Measurements from ENCODE around the gene S100A16.
"Not testable (repeated sequence)": the region's sequence is repeated elsewhere in the genome, so short reads cannot be mapped to it uniquely, and the experiment has no call there.

Gene S100A16

DNA sequence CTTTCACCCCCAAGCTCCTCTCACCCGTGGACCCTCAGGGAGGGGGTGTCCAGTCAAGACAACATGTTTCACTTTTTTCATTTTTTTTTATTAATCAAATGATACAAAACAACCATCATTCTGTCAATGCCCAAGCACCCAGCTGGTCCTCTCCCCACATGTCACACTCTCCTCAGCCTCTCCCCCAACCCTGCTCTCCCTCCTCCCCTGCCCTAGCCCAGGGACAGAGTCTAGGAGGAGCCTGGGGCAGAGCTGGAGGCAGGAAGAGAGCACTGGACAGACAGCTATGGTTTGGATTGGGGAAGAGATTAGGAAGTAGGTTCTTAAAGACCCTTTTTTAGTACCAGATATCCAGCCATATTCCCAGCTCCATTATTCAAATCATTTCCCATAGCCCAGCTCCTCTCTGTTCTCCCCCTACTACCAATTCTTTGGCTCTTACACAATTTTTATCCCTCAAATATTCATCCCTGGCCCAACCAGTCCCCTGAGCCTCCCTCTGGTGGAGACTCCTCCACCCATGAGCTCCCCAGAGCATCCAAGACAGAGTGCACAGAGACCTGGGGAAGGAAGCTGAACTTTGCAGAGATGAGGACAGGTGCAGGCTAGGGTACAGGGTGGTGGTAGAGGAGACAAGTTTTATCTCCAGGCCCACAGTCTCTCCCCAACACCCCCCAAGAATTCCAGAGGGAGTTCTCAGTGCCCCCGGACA is 1.4 kb upstream of the S100A16 start:
- DNase-seq, result no peak

DNA sequence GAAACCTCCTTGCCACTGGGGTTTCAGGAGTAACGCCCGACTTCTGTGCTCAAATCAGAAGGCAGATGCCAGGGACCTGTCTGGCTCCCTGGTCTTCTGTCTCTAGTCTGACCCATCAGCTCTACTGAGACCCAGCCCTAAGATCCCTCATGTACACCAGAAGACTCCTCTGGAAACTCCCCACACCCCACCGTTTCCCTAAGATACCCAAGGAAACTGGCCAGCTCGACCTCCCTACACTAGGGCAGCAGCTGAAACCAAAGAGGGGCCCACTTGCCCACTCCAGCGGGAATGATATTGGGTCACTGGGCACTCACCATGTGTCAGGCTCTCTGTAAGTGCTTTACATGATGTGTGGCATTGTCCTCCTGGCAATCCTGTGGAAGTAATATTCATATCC is 469 bp upstream of the S100A16 start:
- DNase-seq, result no peak

DNA sequence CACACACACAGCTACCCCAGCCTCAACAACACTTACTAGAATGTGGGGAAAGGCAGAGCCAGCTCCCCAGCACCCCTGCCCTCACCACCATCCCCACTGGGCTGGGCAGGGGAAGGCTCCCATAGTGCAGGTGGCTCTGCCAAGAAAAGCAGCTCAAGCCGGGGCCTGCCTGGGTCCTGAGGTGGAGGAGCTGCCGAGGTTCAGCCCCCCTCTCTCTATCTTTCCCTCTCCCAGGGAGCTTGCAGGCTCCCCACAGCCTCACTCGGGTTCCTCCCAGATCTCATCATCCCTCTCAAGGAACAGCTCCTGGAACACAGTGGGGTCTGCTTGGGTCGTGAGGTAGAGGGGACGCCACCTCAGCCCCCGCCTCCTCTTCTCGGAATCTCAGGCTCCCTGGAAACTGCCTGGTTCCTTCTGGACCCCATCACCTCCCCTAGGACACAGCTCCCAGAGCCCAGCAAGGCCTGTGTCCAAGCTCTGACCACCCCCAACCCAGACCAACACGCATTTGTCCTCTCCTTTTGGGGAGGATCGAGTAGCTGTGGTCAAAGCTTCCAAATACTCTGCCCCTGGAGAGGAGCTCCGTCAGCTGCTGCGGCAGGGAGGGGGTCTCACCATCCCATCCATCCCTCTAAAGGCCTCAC is 704 bp downstream of the S100A16 start:
- no peak for DNase-seq

DNA sequence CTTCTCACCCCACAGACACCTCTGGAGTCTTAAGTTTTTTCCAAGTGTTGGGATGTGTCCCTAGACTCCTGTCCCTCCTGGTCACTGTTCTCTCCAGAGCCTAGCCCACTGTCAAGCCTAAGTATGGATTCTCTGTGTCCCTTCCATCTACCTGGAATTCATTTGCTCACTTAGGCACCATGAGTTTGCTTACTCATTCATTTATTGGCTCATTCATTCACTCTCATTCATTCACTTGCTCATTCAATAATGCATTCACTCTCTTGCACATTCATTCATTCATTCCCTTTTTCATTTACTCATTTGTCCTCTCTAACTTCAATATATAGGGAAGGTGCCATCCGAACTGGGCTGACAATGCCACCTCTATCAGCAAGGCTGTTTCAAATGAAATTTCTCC is 1.6 kb downstream of the S100A16 start:
- no peak for DNase-seq

DNA sequence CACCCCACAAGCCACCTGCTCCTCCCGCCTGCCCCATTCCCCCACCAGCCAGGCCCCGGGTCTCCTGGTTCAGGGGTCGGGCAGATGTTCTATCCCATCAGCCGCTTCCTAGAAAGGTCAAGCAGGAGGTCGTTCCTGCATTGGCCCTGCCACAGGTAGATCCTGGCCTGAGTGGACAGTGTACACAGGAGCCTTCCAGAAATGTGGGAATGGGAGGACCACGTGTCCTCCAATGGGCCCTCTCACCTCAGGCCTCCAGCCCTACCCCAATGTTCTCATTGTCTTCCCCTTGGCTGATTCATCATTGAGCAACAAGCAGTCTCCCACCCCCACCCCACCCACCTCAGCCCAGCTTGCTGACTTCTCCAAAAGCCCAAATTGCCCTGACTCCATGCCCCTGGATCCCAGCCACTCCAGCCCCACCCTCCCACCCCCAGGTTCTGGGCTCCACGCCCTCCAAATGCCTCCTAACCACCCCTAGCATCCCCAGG is 2.1 kb downstream of the S100A16 start:
- no peak for DNase-seq

DNA sequence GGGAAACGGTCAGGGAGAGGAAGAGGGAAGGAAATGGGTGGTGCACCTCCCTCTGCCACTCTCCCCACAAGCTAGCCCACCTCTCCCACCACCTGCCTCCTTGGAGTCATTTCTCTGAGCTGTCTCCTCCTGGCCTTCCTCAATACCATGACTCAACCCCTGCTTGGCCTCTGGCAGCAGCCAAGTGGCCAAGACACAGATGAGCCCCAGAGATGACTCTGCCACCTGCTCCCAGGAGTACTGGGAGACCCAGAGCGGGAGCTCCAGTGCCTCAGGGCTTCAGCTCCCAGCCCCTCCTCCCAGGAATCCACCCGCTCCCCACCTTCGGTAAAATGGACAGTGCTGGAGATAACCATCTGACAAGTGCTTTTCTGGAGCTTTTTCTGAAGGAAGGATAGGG is 2.6 kb downstream of the S100A16 start:
- DNase-seq, result no peak

DNA sequence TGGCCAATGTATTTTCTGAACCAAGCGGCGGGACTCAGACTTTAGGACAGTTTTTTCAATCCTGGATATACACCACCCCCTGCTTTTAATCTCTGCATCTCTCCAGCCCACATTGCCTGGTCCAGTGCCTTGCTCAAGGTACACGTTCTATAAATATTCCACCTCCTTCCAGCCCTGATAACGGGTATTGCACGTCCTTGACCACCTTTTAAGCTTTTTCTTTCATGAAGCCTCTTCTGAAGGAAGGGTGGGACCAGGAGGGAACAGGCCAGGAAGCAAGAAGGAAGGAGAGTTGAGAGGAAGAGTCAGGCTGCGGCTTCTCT is 3.4 kb downstream of the S100A16 start:
- no peak for DNase-seq

DNA sequence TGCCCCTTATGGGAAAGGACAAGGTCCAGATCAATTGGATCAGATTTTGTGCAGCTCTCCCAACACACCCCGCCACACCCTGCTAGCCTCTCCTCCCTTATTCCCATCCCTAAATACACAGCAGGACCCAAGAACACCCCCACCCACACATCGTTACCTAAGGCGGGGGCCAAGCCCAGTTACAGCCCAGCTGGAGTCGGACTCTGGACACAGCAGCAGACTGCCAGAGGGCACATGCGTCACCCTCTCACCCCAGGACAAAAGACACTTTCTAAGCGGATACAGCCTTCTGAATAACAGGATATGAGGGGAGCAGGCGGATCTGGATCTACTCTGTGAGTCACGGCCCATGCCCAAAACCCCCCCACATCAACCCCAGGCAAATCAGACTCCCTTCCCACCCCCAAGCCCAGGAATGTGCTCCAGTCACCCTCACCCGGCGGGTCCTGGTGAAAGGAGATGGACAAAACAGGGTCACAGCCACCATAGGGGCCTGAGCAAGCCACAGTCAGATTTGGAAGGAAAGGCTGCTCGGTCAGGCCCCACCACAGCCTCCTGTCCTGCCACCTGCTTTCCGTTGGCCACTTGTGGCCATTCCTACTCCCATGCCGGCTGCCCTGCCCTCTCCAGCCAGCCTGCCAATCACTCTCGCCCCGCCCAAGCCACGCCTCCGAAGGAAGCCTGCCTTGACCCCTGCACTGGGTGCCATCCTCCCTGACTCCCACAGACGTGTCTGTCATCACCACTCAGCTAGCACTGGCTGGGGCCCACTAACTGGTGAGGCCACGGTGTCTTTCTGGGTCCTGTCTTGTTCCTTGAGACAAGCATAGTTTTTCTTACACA is 4.0 kb downstream of the S100A16 start:
- DNase-seq, result no peak

DNA sequence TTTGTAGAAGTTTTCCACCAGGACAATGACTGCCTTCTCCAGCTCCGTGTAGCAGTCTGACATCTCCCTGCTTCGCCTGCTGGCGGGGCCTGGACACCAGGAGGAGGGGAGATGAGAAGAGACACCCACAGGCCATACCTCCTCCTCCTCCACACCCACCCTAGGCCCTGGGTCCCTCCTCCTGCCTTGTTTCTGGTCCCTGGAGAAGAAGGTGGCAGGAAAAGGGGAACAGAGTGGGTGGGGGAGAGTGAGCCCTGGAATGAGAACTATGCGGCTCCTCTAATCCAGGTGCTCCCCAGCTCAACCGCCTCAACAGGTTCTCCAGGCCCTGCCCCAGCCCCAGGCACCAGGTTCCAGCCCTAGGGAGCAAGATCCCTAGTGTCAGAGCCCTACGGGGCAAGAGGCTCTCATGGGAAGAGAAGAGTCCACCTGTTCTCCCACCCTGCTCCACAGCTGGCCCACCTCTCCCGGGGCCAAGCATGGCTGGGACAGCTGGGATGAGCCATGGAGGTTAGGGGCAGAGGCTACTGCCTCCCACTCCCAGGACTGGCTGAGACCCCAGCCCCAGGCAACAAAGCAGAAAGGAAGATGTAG is 4.8 kb downstream of the S100A16 start:
- no peak for DNase-seq

DNA sequence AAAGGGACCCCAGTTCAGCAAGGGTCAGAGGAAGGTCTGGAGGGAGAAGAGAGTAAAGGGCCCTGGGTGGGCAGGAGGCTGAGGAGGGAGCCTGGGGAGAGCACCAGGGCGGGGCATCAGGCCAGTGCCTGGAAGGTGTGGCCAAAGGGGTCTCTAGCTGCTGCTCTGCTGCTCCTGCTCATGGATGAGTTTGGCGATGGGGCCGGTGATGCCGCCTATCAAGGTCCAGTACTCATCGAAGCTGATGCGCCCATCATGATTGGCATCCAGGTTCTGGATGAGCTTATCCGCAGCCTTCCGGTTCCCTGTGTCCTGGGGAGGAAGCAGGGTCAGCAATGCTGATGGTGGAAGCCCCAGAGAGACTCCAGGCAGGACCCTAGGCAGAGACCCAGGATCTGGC is 5.6 kb downstream of the S100A16 start:
- DNase-seq, result no peak

DNA sequence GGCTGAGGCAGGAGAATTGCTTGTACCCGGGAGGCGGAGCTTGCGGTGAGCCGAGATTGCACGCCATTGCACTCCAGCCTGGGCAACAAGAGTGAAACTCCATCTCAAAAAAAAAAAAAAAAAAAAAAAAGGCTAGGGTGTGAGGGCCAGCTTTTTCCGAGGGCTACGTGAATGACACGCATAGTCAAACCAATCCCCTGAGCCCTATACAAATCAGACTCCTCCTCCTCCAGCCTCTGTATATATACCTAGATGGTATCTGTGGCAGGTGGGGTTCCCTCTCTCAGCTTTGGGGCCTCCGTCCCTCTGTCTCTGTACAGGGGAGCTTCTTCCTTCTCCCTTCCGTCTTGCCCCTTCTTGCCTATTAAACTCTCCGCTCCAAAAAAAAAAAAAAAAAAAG is 6.7 kb downstream of the S100A16 start:
- DNase-seq, result no peak

DNA sequence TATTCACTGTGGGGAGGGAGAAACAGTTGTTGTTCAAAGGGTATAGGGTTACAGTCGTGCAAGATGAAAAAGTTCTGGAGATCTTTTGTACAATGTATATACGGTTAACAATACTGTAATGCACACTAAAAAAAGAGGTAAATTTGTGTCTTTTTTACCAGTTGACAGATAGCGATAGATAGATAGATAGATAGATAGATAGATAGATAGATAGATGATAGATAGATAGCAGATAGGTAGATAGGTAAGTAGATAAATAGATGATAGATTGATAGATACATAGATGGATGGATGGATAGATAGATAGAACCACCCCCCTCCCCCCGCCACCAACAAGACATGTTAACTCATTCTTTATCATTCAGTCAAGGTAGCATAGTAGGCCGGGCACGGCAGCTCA is 10.2 kb downstream of the S100A16 start:
- DNase-seq, result no peak

DNA sequence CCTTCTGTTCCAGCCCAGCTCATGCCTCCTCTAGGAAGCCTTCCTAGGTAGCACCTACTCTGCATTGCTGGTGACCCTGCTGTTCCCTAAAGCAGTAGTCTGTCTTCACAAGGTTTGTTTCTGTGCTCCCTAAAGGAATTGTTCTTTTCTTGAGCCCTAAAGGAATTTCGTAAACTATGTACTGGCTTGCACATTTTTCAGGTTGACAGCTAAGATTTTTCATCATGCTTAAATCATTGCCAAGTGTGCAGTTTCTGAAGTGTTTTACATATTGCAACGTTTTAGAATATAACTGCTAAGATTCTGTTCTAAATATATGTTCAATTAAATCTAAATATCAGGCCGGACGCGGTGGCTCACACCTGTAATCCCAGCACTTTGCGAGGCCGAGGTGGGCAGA is 13.1 kb downstream of the S100A16 start:
- no peak for DNase-seq

DNA sequence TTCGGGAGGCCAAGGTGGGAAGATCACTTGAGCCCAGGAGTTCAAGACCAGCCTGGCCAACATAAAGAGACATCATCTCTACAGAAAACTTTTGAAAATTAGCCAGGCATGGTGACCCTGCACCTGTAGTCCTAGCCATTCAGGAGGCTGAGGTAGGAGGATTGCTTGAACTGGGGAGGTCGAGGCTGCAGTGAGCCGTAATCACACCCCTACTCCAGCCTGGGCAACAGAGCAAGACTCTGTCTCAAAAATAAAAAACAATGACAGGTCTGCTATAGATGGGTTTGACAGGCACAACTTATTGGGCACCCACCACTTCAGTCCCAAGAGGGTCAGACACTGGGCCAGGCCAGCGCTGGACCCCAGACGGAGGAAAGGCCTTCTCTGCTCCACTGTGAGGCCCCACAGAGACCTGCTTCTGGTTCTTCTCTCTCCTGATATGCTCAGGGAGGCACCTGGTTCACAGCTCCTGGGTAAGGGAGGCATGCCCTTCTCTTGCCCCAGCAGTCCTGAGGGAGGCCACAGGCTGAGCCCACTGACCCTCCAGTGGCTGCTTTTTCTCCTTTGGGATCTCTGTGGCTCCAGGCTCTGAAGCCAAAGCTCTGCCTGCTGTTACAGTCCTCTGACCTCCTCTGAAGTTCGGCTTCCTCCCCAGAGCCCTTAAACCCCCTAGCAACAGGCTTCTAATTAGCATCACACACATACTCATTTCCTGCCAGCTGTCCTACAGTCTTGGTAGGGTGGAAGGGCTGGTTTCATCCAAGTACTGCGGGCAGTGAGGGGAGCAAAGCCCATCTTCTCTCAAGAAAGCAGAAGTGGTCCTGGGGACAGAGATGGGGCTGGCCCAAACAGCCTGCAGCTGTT is 14.4 kb downstream of the S100A16 start:
- DNase-seq, result no peak

DNA sequence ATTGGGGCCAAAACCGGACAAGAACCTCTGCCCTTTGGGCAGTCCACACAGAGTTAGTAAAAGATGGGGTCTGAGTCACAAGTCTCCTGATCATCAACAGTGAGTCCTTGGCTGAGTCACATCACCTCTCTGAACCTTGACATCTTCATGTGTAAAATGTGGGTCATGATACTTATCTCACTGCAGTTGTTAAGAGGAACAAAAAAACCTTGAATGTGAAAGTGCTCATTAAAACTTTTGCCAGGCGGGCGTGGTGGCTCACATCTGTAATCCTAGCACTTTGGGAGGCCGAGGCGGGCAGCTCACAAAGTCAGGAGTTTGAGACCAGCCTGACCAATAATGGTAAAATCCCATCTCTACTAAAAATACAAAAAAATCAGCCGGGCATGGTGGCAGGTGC is 15.7 kb downstream of the S100A16 start:
- DNase-seq, result no peak

DNA sequence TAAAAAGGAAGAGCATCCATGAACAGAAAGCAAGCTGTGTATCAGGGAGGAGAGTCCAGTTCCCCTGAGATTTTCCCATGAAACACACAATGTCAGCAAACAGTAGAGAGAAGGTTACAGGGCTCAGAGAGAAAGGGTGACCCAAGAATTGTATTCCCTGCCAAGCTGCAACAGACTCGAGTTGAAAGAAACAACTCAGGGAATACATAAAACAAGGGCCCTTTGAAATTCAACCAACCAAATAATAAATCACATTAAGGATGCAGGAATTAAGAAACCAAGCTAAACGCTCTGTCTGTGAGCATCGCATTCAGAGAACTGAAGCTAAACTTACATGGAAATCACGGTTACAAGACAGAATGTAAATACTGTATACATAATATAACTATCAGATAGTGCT is 20.2 kb downstream of the S100A16 start:
- DNase-seq, result no peak

DNA sequence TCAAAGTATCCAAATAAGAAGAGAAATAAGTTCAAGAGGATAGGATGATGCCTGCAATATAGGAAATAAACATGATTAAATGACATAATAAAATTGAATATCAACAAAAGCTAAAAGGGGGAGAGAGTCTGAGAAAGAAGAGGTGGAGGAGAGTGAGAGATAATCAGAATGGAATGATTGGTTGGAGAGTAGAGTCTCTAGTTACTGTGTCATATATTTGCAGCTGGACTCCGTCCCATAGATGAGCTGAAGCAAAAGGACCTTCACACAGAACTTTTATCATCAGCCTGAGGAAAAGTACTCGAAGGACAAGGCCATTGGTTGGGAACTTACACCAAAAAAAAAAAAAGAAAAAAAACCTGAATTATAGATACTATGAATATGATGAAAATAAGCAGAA is 24.5 kb downstream of the S100A16 start:
- DNase-seq, result no peak

DNA sequence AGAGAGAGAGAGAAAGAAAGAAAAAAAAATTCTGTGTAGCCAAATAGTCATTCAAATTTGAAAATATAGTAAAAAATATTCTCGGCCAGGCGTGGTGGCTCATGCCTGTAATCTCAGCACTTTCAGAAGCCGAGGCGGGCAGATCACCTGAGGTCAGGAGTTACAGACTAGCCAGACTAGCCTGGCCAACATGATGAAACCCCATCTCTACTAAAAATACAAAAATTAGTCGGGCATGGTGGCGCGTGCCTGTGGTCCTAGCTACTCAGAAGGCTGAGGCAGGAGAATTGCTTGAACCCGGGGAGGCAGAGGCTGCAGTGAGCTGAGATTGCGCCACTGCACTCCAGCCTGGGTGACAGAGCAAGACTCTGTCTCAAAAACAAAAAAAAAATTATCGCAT is 24.9 kb downstream of the S100A16 start:
- DNase-seq, result not testable (repeated sequence)

DNA sequence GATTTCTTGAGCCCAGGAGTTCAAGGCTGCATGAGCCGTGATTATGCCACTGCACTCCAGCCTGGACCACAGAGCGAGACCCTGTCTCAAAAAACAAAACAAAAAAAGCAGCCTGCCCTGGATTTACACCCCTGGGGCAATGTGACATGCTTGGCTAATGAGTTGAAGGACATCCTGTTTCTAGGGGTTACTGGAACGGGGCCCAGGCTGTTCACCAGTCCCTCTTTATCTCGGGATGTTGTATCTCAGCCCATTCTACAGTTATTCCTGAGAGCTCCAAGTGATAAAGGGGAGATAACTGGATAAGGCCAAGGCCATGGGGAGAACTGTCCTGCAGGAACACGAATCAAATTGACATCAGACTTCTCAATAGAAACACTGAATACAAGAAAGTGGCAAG is 25.6 kb downstream of the S100A16 start:
- no peak for DNase-seq

DNA sequence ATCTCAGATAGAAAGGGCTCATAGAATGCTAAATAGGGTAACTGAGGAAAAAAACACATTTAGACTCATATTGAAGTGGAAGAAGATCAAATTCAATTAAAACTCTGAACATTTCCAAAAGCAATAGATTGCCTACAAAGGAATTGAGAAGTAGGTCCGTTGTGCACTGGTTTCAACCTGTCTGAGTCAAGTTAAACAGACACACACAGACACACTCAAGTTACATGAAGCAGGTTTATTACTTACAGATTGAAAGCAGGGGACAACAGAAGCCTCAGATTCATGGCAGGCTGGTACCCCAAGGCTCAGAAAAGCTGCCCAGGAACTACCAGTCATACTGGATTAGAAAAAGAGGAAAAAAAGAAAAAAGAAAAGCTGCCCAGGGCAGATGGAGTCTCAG is 26.6 kb downstream of the S100A16 start:
- DNase-seq, result no peak

DNA sequence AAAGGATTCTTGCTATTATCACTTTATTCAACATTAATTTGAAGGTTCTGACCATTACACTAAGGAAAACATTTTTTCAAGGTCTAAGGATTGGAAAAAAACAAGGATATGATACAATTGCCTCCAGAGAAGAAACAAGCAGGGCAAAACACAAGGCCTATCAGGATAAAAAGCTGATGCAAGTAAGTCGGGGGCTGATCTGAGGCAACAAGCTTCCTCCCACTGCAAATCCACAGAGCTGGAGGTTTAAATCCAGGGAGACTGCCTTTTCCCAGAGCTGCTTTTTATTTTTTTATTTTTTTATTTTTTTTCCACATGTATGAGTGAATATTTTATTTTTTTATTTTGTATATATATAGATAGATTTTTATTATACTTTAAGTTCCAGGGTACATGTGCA is 27.9 kb downstream of the S100A16 start:
- no peak for DNase-seq

DNA sequence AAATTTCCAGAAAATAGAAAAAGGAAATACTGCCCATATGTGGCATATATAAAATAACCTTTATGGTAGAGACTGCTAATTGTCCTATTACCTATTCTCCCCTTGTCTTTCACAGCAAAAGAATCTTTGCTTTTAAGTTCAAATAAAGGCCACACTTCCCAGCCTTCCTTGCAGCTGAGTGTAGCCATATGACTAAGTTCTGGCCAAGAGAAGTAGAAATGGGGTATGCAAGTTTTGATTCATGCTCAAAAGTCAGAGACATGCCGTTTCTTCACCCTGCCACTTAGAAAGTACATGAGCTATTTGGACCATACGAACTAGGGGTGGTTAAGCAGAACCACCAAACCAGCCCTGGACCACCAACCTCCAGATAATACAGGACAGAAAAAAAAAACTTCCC is 29.0 kb downstream of the S100A16 start:
- DNase-seq, result no peak

DNA sequence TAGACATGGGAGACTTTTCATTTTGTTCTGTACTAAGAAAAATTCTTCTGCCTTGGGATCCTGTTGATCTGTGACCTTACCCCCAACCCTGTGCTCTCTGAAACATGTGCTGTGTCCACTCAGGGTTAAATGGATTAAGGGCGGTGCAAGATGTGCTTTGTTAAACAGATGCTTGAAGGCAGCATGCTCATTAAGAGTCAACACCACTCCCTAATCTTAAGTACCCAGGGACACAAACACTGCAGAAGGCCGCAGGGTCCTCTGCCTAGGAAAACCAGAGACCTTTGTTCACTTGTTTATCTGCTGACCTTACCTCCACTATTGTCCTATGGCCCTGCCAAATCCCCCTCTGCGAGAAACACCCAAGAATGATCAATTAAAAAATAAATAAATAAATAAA is 29.4 kb downstream of the S100A16 start:
- DNase-seq, result not testable (repeated sequence)

Measured in GOT3 (cell line).